B cell (primary cell): ENCODE results near the gene CDK5RAP3. TPM values are rescaled to one million over a fixed set of nuclear protein-coding genes. Genes with fewer than 3 reads are reported as not detected.

ENCODE experiments used
- ATAC-seq: fragments of 200-7000 bp; cut with Tn5 transposase; one replicate; pipeline ENCODE4 v1.10.0; 2021; ENCODE audit warnings: low read depth, mild to moderate bottlenecking, moderate number of reproducible peaks, moderate library complexity
- CTCF ChIA-PET: fragments of 350-600 bp; sonication (Branson Sonifier 250); formaldehyde crosslinking; loops from one replicate; lab custom pipeline; 2021; ENCODE audit warnings: antibody characterized with exemption, inconsistent platforms; lab: Charles Lee
- POLR2A ChIA-PET: fragments of 350-600 bp; sonication (Branson Sonifier 250); formaldehyde crosslinking; loops from one replicate; lab custom pipeline; 2021; ENCODE audit warnings: antibody characterized with exemption; lab: Charles Lee
- DNase-seq: peaks from one replicate; pipeline ENCODE4 v3.0.0; 2013
- H2AFZ ChIP-seq: 2 replicates; pipeline ENCODE4 v1.6.1; 2012; ENCODE audit warnings: mild to moderate bottlenecking, low read depth, low read length; ENCODE audit not compliant: insufficient read depth, poor library complexity, severe bottlenecking
- H3K27ac ChIP-seq, 2 donors: 1 replicate in 1 of 2; 2 replicates in 1 of 2; pipeline ENCODE4 v1.5.1; 2012 to 2013; ENCODE audit warnings: low read length in 2 of 2, mild to moderate bottlenecking in 2 of 2, moderate library complexity in 1 of 2
- H3K27me3 ChIP-seq, 4 experiments: fragments of 200-600 bp in 1 of 4; sonication (generic) in 1 of 4; replicated peaks in 1 of 4; 1 replicate in 2 of 4; 2 replicates in 2 of 4; pipeline versions ENCODE4 v1.6.1 to v1.7.0; 2013 to 2016; ENCODE audit warnings: low read length in 3 of 4, mild to moderate bottlenecking in 2 of 4, mixed read lengths in 1 of 4, moderate library complexity in 1 of 4; ENCODE audit not compliant: insufficient read depth in 4 of 4, control insufficient read depth in 3 of 4; ENCODE audit errors: control extremely low read depth in 1 of 4
- H3K36me3 ChIP-seq, 2 experiments: replicated peaks in 1 of 2; 1 replicate in 1 of 2; 2 replicates in 1 of 2; pipeline versions ENCODE4 v1.6.1 to v1.7.1; 2013; ENCODE audit warnings: low read length in 1 of 2; ENCODE audit not compliant: insufficient read depth in 2 of 2, control insufficient read depth in 1 of 2; ENCODE audit errors: control extremely low read depth in 1 of 2, extremely low read depth in 1 of 2
- H3K4me1 ChIP-seq, 2 donors: fragments of 200-600 bp in 1 of 2; sonication (generic) in 1 of 2; 1 replicate in 1 of 2; 2 replicates in 1 of 2; pipeline versions ENCODE4 v1.5.1 to v1.6.1; 2013 to 2017; ENCODE audit warnings: low read length in 2 of 2; ENCODE audit not compliant: control insufficient read depth in 2 of 2, insufficient read depth in 2 of 2
- H3K4me2 ChIP-seq: replicated peaks from 2 replicates; pipeline ENCODE3; 2012; ENCODE audit warnings: mild to moderate bottlenecking, low read depth, low read length; ENCODE audit not compliant: poor library complexity, severe bottlenecking
- H3K4me3 ChIP-seq, 5 experiments: fragments of 200-600 bp in 1 of 5; sonication (generic) in 1 of 5; 1 replicate in 3 of 5; 2 replicates in 2 of 5; pipeline versions ENCODE4 v1.5.1 to v1.7.0; 2011 to 2016; ENCODE audit warnings: low read length in 4 of 5, mild to moderate bottlenecking in 4 of 5, low read depth in 2 of 5, control low read depth in 1 of 5, moderate library complexity in 1 of 5; ENCODE audit not compliant: insufficient read depth in 1 of 5; ENCODE audit errors: control extremely low read depth in 1 of 5, extremely low read depth in 1 of 5
- H3K79me2 ChIP-seq: fragments of 200-600 bp; sonication (generic); one replicate; pipeline ENCODE4 v1.6.0; 2016; ENCODE audit warnings: low read length; ENCODE audit not compliant: control insufficient read depth, insufficient read depth
- H3K9ac ChIP-seq: fragments of 200-600 bp; sonication (generic); 2 replicates; pipeline ENCODE4 v1.6.1; 2017; ENCODE audit warnings: mild to moderate bottlenecking, low read length, moderate library complexity
- H3K9me3 ChIP-seq, 3 donors: one replicate each; pipeline versions ENCODE4 v1.6.1 to v1.7.1; 2013; ENCODE audit warnings: low read length in 2 of 3; ENCODE audit not compliant: control insufficient read depth in 2 of 3, insufficient read depth in 1 of 3; ENCODE audit errors: control extremely low read depth in 1 of 3
- H4K20me1 ChIP-seq: 2 replicates; pipeline ENCODE4 v1.6.0; 2012; ENCODE audit warnings: mild to moderate bottlenecking, low read length; ENCODE audit not compliant: insufficient read depth, control insufficient read depth, poor library complexity, severe bottlenecking
- H3K27ac Mint-ChIP-seq: one replicate; pipeline ENCODE4 v1.8.0; 2021; ENCODE audit warnings: mixed read lengths
- H3K27me3 Mint-ChIP-seq: one replicate; pipeline ENCODE4 v1.8.0; 2021; ENCODE audit warnings: mixed read lengths
- H3K4me1 Mint-ChIP-seq: one replicate; pipeline ENCODE4 v1.8.0; 2021; ENCODE audit warnings: mixed read lengths
- H3K4me3 Mint-ChIP-seq: one replicate; pipeline ENCODE4 v1.8.0; 2021; ENCODE audit warnings: mixed read lengths
- H3K9me3 Mint-ChIP-seq: one replicate; pipeline ENCODE4 v1.8.0; 2022; ENCODE audit warnings: mixed read lengths; ENCODE audit not compliant: insufficient read depth
- CTCF ChIP-seq: fragments of 200-600 bp; IDR thresholded peaks from one replicate; pipeline ENCODE4 v1.8.0; 2022; ENCODE audit warnings: antibody characterized with exemption, mild to moderate bottlenecking
- EZH2 ChIP-seq: IDR thresholded peaks from 2 replicates; pipeline ENCODE4 v1.6.1; 2012; ENCODE audit warnings: borderline replicate concordance, low read depth, mild to moderate bottlenecking, moderate library complexity, low read length; ENCODE audit not compliant: insufficient read depth, poor library complexity, severe bottlenecking
- WGBS: methylation state at CpG from one replicate; pipeline ENCODE4 v1.1.5; 2013; ENCODE audit warnings: missing lambda C conversion rate; ENCODE audit not compliant: insufficient coverage; 5-methylcytosine and 5-hydroxymethylcytosine counted together
- intact Hi-C: fragments of 100-400 bp; cut with micrococcal nuclease; formaldehyde crosslinking; loops from one replicate; pipeline ENCODE4 v1.10.0; 2022
- polyA plus RNA-seq: library from polyadenylated mRNA; depleted of rRNA; stranded (reverse); fragments of >200 nt; gene quantifications from 2 replicates; pipeline ENCODE4 v1.2.3, GENCODE V29; 2012
- total RNA-seq, 2 donors: library from RNA; stranded (reverse); fragments of 120-200 nt in 1 of 2; gene quantifications; 1 replicate in 1 of 2; 2 replicates in 1 of 2; pipeline versions ENCODE4 v1.2.3 to v1.2.4, GENCODE V29; 2013 to 2022

CDK5RAP3 gene
- total and polyA plus RNA-seq, 2 donors (not counting 1 experiment from before 2014, with no cell fraction given): 417 to 728 TPM

GRCh38 chr17:47966079-47966519 lies 4.8 kb upstream of the CDK5RAP3 start:
- CTCF ChIA-PET: interaction anchor here (7.3 kb wide), 1 partner anchor 17 kb away, joined by 155 read pairs; no protein-coding TSS in a partner anchor
- no peak overlapping the region for H3K4me2 ChIP-seq
- no peaks in the 10 kb centered on the region for H3K27me3 ChIP-seq
- no peak overlapping the region for H3K4me3 ChIP-seq
- H4K20me1 ChIP-seq: no peaks in the 10 kb centered on the region
- POLR2A ChIA-PET: no interaction called here
- H3K9me3 ChIP-seq: no peaks in the 10 kb centered on the region
- no peak for DNase-seq
- H3K79me2 ChIP-seq: peaks cover 13% of the 10 kb centered on the region
- peaks cover 7 to 8% of the 10 kb centered on the region in 2 donors for H3K4me1 ChIP-seq
- no peak overlapping the region for H3K9ac ChIP-seq
- H3K27ac ChIP-seq: no peak overlapping the region
- no peaks in the 10 kb centered on the region for H3K36me3 ChIP-seq
- intact Hi-C loops: no loop called here
- Mint-ChIP-seq H3K27me3 (no peaks in the 10 kb centered on the region), H3K27ac (no peak overlapping the region), H3K9me3 (no peaks in the 10 kb centered on the region), H3K4me1 (peaks cover 11% of the 10 kb centered on the region), H3K4me3 (no peak overlapping the region)
- no CpG with 5 or more reads among the region's 1 CpG for WGBS
- H2AFZ ChIP-seq: no peak overlapping the region
- TF ChIP-seq CTCF: no peak
- no peak for TF ChIP-seq EZH2
- ATAC-seq: no peak

GRCh38 chr17:47967607-47968252 lies 3.2 kb upstream of the CDK5RAP3 start:
- H3K4me3 ChIP-seq: no peak overlapping the region
- H3K27ac Mint-ChIP-seq: no peak overlapping the region
- no peak overlapping the region for H3K9ac ChIP-seq
- no peak for ATAC-seq
- H3K27me3 Mint-ChIP-seq: no peaks in the 10 kb centered on the region
- H3K4me3 Mint-ChIP-seq: no peak overlapping the region
- no peak for TF ChIP-seq CTCF
- TF ChIP-seq EZH2: no peak
- H3K4me2 ChIP-seq: no peak overlapping the region
- H2AFZ ChIP-seq: no peak overlapping the region
- no peaks in the 10 kb centered on the region for H3K27me3 ChIP-seq
- H3K9me3 ChIP-seq: no peaks in the 10 kb centered on the region
- no peak for DNase-seq
- H3K27ac ChIP-seq: no peak overlapping the region
- H3K4me1 ChIP-seq: peaks cover 19 to 25% of the 10 kb centered on the region in 2 donors
- ChIA-PET CTCF (interaction anchor here (1.4 to 7.3 kb wide), 2 partner anchors 18 to 77 kb away, joined by 5 to 155 read pairs; no protein-coding TSS in a partner anchor), POLR2A (no interaction called here)
- no peaks in the 10 kb centered on the region for H4K20me1 ChIP-seq
- 70% methylated on average over 4 of the region's 5 CpGs for WGBS
- H3K4me1 Mint-ChIP-seq: peaks cover 20% of the 10 kb centered on the region
- intact Hi-C loops: no loop called here
- H3K79me2 ChIP-seq: peaks cover 25% of the 10 kb centered on the region
- H3K36me3 ChIP-seq: no peaks in the 10 kb centered on the region
- no peaks in the 10 kb centered on the region for H3K9me3 Mint-ChIP-seq
